GM18505 (cell line): ENCODE data around the gene OSBPL9.

ENCODE experiments used
- ATAC-seq: cut with Tn5 transposase; IDR thresholded peaks from one replicate; pipeline ENCODE4 v1.9.1; 2021; ENCODE audit not compliant: unreplicated experiment
- POLR2A ChIP-seq: IDR thresholded peaks from 4 replicates; pipeline ENCODE4 v1.6.1; 2011; ENCODE audit warnings: borderline replicate concordance; ENCODE audit not compliant: insufficient read depth, insufficient read length; ENCODE audit errors: extremely low read depth

Gene OSBPL9

GRCh38 chr1:51652599-51652998 lies 35.7 kb downstream of the OSBPL9 start:
- ATAC-seq, result no peak
- TF ChIP-seq POLR2A, result no peak

GRCh38 chr1:51653127-51653526 lies 36.2 kb downstream of the OSBPL9 start:
- ATAC-seq, result no peak
- TF ChIP-seq POLR2A, result no peak

- no peak for TF ChIP-seq POLR2A
- no peak for ATAC-seq
Observed at GRCh38 chr1:51654000-51654399, 37.1 kb downstream of the OSBPL9 start.

- ATAC-seq, result no peak
- no peak for TF ChIP-seq POLR2A
Observed at GRCh38 chr1:51656374-51656773, 39.5 kb downstream of the OSBPL9 start.

GRCh38 chr1:51660580-51660979 lies 43.7 kb downstream of the OSBPL9 start:
- no peak for ATAC-seq
- TF ChIP-seq POLR2A, result no peak

GRCh38 chr1:51661081-51661518 lies 44.2 kb downstream of the OSBPL9 start:
- no peak for ATAC-seq

GRCh38 chr1:51663105-51663504 lies 46.2 kb downstream of the OSBPL9 start:
- no peak for TF ChIP-seq POLR2A
- ATAC-seq, result no peak

More at GRCh38 chr1:51661081-51661518, 44.2 kb downstream of the OSBPL9 start:
- TF ChIP-seq POLR2A, result no peak

GRCh38 chr1:51663721-51664120 lies 46.8 kb downstream of the OSBPL9 start:
- ATAC-seq, result no peak
- no peak for TF ChIP-seq POLR2A

GRCh38 chr1:51664421-51665240 lies 47.7 kb downstream of the OSBPL9 start:
- ATAC-seq, result no peak
- no peak for TF ChIP-seq POLR2A

- no peak for TF ChIP-seq POLR2A
- no peak for ATAC-seq
Observed at GRCh38 chr1:51666478-51666877, 49.6 kb downstream of the OSBPL9 start.

- ATAC-seq, result no peak
- no peak for TF ChIP-seq POLR2A
Observed at GRCh38 chr1:51667561-51667960, 50.7 kb downstream of the OSBPL9 start.

- no peak for ATAC-seq
- TF ChIP-seq POLR2A, result no peak
Observed at GRCh38 chr1:51669272-51669671, 52.4 kb downstream of the OSBPL9 start.

- no peak for TF ChIP-seq POLR2A
- ATAC-seq, result no peak
Observed at GRCh38 chr1:51669816-51670215, 52.9 kb downstream of the OSBPL9 start.

GRCh38 chr1:51671527-51672325 lies 54.8 kb downstream of the OSBPL9 start:
- TF ChIP-seq POLR2A, result no peak
- ATAC-seq, result no peak
